HCT116 (cell line): ENCODE results near the gene GRAMD2A. TPM values are rescaled to one million over a fixed set of nuclear protein-coding genes. Genes with fewer than 3 reads are reported as not detected.

Experiments
- ATAC-seq: fragments of 200-7000 bp; cut with Tn5 transposase; 2 replicates; pipeline ENCODE4 v1.9.1; 2020; ENCODE audit warnings: mild to moderate bottlenecking, moderate library complexity
- BruUV-seq: library from RNA; stranded (reverse); fragments of 400-500 nt; replicated peaks from 2 replicates; lab custom pipeline; 2021; lab: Mats Ljungman, UMichigan
- CTCF ChIA-PET: fragments of 300-600 bp; sonication (Branson Sonifier 250); formaldehyde crosslinking; loops from one replicate; lab custom pipeline; 2021; ENCODE audit warnings: antibody characterized with exemption; lab: Charles Lee
- POLR2A ChIA-PET: fragments of 300-600, 350-600 bp; sonication (Branson Sonifier 250); formaldehyde crosslinking; loops from one replicate; lab custom pipeline; 2021; ENCODE audit warnings: antibody characterized with exemption; lab: Charles Lee
- RAD21 ChIA-PET, 2 experiments: fragments of 300-600 bp; sonication (Branson Sonifier 250); formaldehyde crosslinking; loops; one replicate each; lab custom pipeline; 2023; ENCODE audit warnings: low total read pairs in 2 of 2; ENCODE audit not compliant: uncharacterized antibody in 2 of 2, unreplicated experiment in 2 of 2, low non-redundant PET in 1 of 2; lab: Charles Lee
- DNase-seq: peaks from one replicate; pipeline ENCODE4 v3.0.0-alpha.2; 2010; ENCODE audit warnings: low read depth, low spot score
- H2AFZ ChIP-seq: fragments of 200-600 bp; shearing (Covaris generic), sonication (generic); 2 replicates; pipeline ENCODE4 v1.6.1; 2017; ENCODE audit warnings: low read depth, mixed run types, mixed read lengths, antibody characterized with exemption, low read length; ENCODE audit not compliant: poor library complexity, severe bottlenecking
- H3K27ac ChIP-seq: 2 replicates; pipeline ENCODE4 v1.5.1; 2012; ENCODE audit warnings: low read depth, low read length
- H3K27me3 ChIP-seq: fragments of 200-600 bp; sonication (generic); 2 replicates; pipeline ENCODE4 v1.6.1; 2016; ENCODE audit warnings: mixed run types, low read length, mixed read lengths; ENCODE audit not compliant: insufficient read depth
- H3K36me3 ChIP-seq, 2 experiments: fragments of 200-500 bp in 1 of 2; fragments of 200-600 bp in 1 of 2; sonication (Bioruptor generic) in 1 of 2; sonication (generic) in 1 of 2; 2 replicates each; pipeline versions ENCODE4 v1.5.1 to v1.6.1; 2014 to 2016; ENCODE audit warnings: low read length in 2 of 2, inconsistent platforms in 1 of 2, mixed read lengths in 1 of 2, mixed run types in 1 of 2; ENCODE audit not compliant: insufficient read depth in 2 of 2, control insufficient read depth in 1 of 2
- H3K4me1 ChIP-seq, 2 experiments: fragments of 200-600 bp in 1 of 2; sonication (generic) in 1 of 2; 2 replicates each; pipeline versions ENCODE4 v1.5.1 to v1.6.1; 2012 to 2017; ENCODE audit warnings: low read length in 2 of 2, inconsistent platforms in 1 of 2, mild to moderate bottlenecking in 1 of 2, mixed read lengths in 1 of 2, mixed run types in 1 of 2, moderate library complexity in 1 of 2; ENCODE audit not compliant: insufficient read depth in 2 of 2, control insufficient read depth in 1 of 2
- H3K4me2 ChIP-seq: fragments of 200-600 bp; sonication (generic); 2 replicates; pipeline ENCODE4 v1.6.1; 2017; ENCODE audit warnings: mixed run types, low read length, mixed read lengths
- H3K4me3 ChIP-seq, 2 experiments: fragments of 200-600 bp in 1 of 2; sonication (generic) in 1 of 2; replicated peaks in 1 of 2; 2 replicates each; pipeline ENCODE4 v1.5.1; 2011 to 2016; ENCODE audit warnings: low read length in 2 of 2, control low read depth in 1 of 2, low read depth in 1 of 2, mild to moderate bottlenecking in 1 of 2, mixed read lengths in 1 of 2, mixed run types in 1 of 2
- H3K79me2 ChIP-seq: fragments of 200-600 bp; sonication (generic); 2 replicates; pipeline ENCODE4 v1.6.1; 2017; ENCODE audit warnings: mild to moderate bottlenecking, mixed run types, low read length, moderate library complexity, mixed read lengths; ENCODE audit not compliant: insufficient read depth
- H3K9ac ChIP-seq: fragments of 200-600 bp; sonication (generic); 2 replicates; pipeline ENCODE4 v1.6.1; 2016; ENCODE audit warnings: low read length, mixed read lengths
- H3K9me2 ChIP-seq: fragments of 200-600 bp; sonication (generic), shearing (Covaris generic); 2 replicates; pipeline ENCODE4 v1.6.1; 2017; ENCODE audit warnings: mixed run types, mild to moderate bottlenecking, moderate library complexity; ENCODE audit not compliant: insufficient read depth
- H3K9me3 ChIP-seq, 2 experiments: fragments of 200-500 bp in 1 of 2; fragments of 200-600 bp in 1 of 2; sonication (Bioruptor generic) in 1 of 2; sonication (generic) in 1 of 2; 2 replicates each; pipeline ENCODE4 v1.6.1; 2014 to 2017; ENCODE audit warnings: low read length in 2 of 2, mixed read lengths in 2 of 2, inconsistent platforms in 1 of 2, low read depth in 1 of 2, mild to moderate bottlenecking in 1 of 2, mixed run types in 1 of 2, moderate library complexity in 1 of 2; ENCODE audit not compliant: control insufficient read depth in 1 of 2, insufficient read depth in 1 of 2
- H4K20me1 ChIP-seq: fragments of 200-600 bp; sonication (generic), shearing (Covaris generic); 2 replicates; pipeline ENCODE4 v1.6.1; 2017; ENCODE audit warnings: mixed run types, mild to moderate bottlenecking, moderate library complexity; ENCODE audit not compliant: insufficient read depth
- EZH2phosphoT487 ChIP-seq: fragments of 200-600 bp; IDR thresholded peaks from 2 replicates; pipeline ENCODE4 v1.6.1; 2018; ENCODE audit warnings: antibody characterized with exemption, borderline replicate concordance
- JUND ChIP-seq: IDR thresholded peaks from 2 replicates; pipeline ENCODE4 v1.6.1; 2012
- POLR2AphosphoS5 ChIP-seq: IDR thresholded peaks from 2 replicates; pipeline ENCODE4 v1.6.1; 2011; ENCODE audit warnings: mild to moderate bottlenecking, low read depth, low read length, moderate library complexity
- RAD21 ChIP-seq: IDR thresholded peaks from 2 replicates; pipeline ENCODE4 v1.6.1; 2012; ENCODE audit warnings: low read depth, mild to moderate bottlenecking
- SIN3A ChIP-seq: IDR thresholded peaks from 2 replicates; pipeline ENCODE4 v1.6.1; 2012; ENCODE audit warnings: low read depth
- SRF ChIP-seq: IDR thresholded peaks from 2 replicates; pipeline ENCODE4 v1.6.1; 2012; ENCODE audit warnings: low read depth
- ZBTB33 ChIP-seq: IDR thresholded peaks from 2 replicates; pipeline ENCODE4 v1.6.1; 2011; ENCODE audit warnings: mild to moderate bottlenecking, low read length, moderate library complexity; ENCODE audit not compliant: insufficient replicate concordance; ENCODE audit errors: extremely low read depth
- ZFX ChIP-seq: fragments of 450-650 bp; IDR thresholded peaks from 2 replicates; pipeline ENCODE4 v1.6.1; 2017
- intact Hi-C: fragments of 100-400 bp; cut with micrococcal nuclease; formaldehyde crosslinking; loops from 2 replicates; pipeline ENCODE4 v1.10.0; 2022
- total RNA-seq: library from RNA; stranded (reverse); gene quantifications from one replicate; pipeline ENCODE4 v1.2.1, GENCODE V29; 2021; ENCODE audit not compliant: unreplicated experiment

GRAMD2A gene
- total RNA-seq, 1 experiment from 2014 or later: 8.0 TPM

DNA sequence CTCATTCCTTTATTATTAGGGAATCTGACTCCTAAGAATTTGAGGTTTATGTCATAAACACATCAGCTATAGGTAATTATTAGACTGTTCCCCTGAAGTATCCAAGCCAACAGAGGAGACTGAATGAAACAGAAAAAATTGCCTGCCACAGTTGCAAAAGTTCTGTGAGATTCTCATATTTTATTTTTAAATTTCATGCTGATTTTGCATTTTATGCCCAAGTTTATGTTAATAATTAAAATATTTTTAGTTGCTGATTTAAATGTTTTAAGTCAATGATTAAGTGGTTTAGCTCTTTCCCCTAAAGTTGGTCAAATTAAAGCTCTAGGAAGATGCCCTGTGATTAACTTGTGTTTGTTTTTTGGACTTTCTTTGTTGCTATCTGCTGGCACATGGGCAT is 69.2 kb downstream of the GRAMD2A start (continued):
- TF ChIP-seq SRF: no peak
- no peak for TF ChIP-seq ZBTB33
- no peak for TF ChIP-seq EZH2phosphoT487
- TF ChIP-seq JUND: no peak
- no peak for TF ChIP-seq SIN3A

GRCh38 chr15:72127724-72128322 is 69.8 kb downstream of the GRAMD2A start:
- Histone ChIP-seq H3K4me1 (no peaks in the 10 kb centered on the region), H3K4me2 (no peak overlapping the region), H2AFZ (no peak overlapping the region), H3K9ac (no peak overlapping the region), H3K9me3 (no peaks in the 10 kb centered on the region), H3K27ac (no peak overlapping the region), H3K27me3 (no peaks in the 10 kb centered on the region), H3K4me3 (no peak overlapping the region), H3K9me2 (no peaks in the 10 kb centered on the region), H4K20me1 (no peaks in the 10 kb centered on the region), H3K79me2 (no peaks in the 10 kb centered on the region), H3K36me3 (no peaks in the 10 kb centered on the region)
- POLR2A ChIA-PET: interaction anchor here (1.6 kb wide), 1 partner anchor 10 kb away, joined by 14 read pairs; the partner anchor contains the start of genes MYO9A and SENP8
- intact Hi-C loops: no loop called here
- DNase-seq (no peak), ATAC-seq (no peak)
- no TSS peak for BruUV-seq
- TF ChIP-seq ZFX (no peak), EZH2phosphoT487 (no peak), RAD21 (no peak), POLR2AphosphoS5 (no peak)
- RAD21 ChIA-PET: no interaction called here
- CTCF ChIA-PET: no interaction called here
